Measurements from ENCODE around the gene TBCC. TPM values are rescaled to one million over a fixed set of nuclear protein-coding genes. Genes with fewer than 3 reads are reported as not detected.
"Not testable (repeated sequence)": the region's sequence is repeated elsewhere in the genome, so short reads cannot be mapped to it uniquely, and the experiment has no call there.

Gene TBCC
- total RNA-seq, 1 experiment from 2014 or later, result 24.7 TPM

- CTCF ChIA-PET, result interaction anchor here (1.4 to 3.8 kb wide), 2 partner anchors 23 to 196 kb away, joined by 4 to 26 read pairs; no protein-coding TSS in a partner anchor
- peaks cover 14% of the 10 kb centered on the region for H3K4me1 Mint-ChIP-seq
- POLR2A ChIA-PET, result not testable (repeated sequence)
Measured at GRCh38 chr6:42702786-42703185, 43.1 kb downstream of the TBCC start.

GRCh38 chr6:42702200-42702599, 43.7 kb downstream of the TBCC start:
- ATAC-seq, result no peak
- TF ChIP-seq SMAD3 (CRISPR knock-in tag; IDR thresholded peaks at IDR 0.05; ENCODE audit: borderline replicate concordance) (no peak), CBFB (CRISPR knock-in tag; IDR thresholded peaks at IDR 0.05; ENCODE audit: low read depth) (no peak), PREB (CRISPR knock-in tag; IDR thresholded peaks at IDR 0.05; ENCODE audit: borderline replicate concordance) (no peak), RORB (CRISPR knock-in tag; IDR thresholded peaks at IDR 0.05) (no peak), AR (CRISPR knock-in tag; IDR thresholded peaks at IDR 0.05) (no peak), ELF4 (CRISPR knock-in tag; IDR thresholded peaks at IDR 0.05; ENCODE audit: low read depth) (no peak), TEAD1 (CRISPR knock-in tag; IDR thresholded peaks at IDR 0.05) (no peak), FOXP1 (CRISPR knock-in tag; IDR thresholded peaks at IDR 0.05; ENCODE audit: borderline replicate concordance) (no peak), E2F5 (CRISPR knock-in tag; IDR thresholded peaks at IDR 0.05) (no peak), TCF7 (CRISPR knock-in tag; IDR thresholded peaks at IDR 0.05; ENCODE audit: low read depth) (no peak)
- H3K4me3 Mint-ChIP-seq, result no peak overlapping the region
- CTCF ChIA-PET, result interaction anchor here (1.4 kb wide), 1 partner anchor 196 kb away, joined by 4 read pairs; no protein-coding TSS in a partner anchor
- no peaks in the 10 kb centered on the region for H3K36me3 Mint-ChIP-seq
- H3K9me3 Mint-ChIP-seq, result no peaks in the 10 kb centered on the region
- POLR2A ChIA-PET, result no interaction called here
- DNase-seq (ENCODE audit: low spot score), result no peak
- H3K4me1 Mint-ChIP-seq, result peaks cover 14% of the 10 kb centered on the region
- no peaks in the 10 kb centered on the region for H3K27me3 Mint-ChIP-seq (ENCODE audit: low read depth)
- H3K27ac Mint-ChIP-seq, result no peak overlapping the region

More at GRCh38 chr6:42702786-42703185, 43.1 kb downstream of the TBCC start:
- H3K27me3 Mint-ChIP-seq (ENCODE audit: low read depth); H3K27ac Mint-ChIP-seq; DNase-seq (ENCODE audit: low spot score); H3K36me3 Mint-ChIP-seq; ATAC-seq; H3K9me3 Mint-ChIP-seq; H3K4me3 Mint-ChIP-seq: not testable (repeated sequence)
- peak; percentile 33; the same call in 1 of the 2 replicates for TF ChIP-seq ZNF121 (CRISPR knock-in tag; IDR thresholded peaks at IDR 0.05)

GRCh38 chr6:42698217-42698616, 47.7 kb downstream of the TBCC start:
- POLR2A ChIA-PET, result interaction anchor here (0.7 kb wide), 1 partner anchor 23 kb away, joined by 3 read pairs; no protein-coding TSS in a partner anchor
- CTCF ChIA-PET, result interaction anchor here (0.7 to 2.2 kb wide), 7 partner anchors 10 to 446 kb away, joined by 3 to 7 read pairs (median 3); no protein-coding TSS in a partner anchor
- no peaks in the 10 kb centered on the region for H3K27me3 Mint-ChIP-seq (ENCODE audit: low read depth)
- H3K9me3 Mint-ChIP-seq, result no peaks in the 10 kb centered on the region
- H3K4me3 Mint-ChIP-seq, result no peak overlapping the region
- no peak overlapping the region for H3K27ac Mint-ChIP-seq
- no peaks in the 10 kb centered on the region for H3K36me3 Mint-ChIP-seq
- DNase-seq (ENCODE audit: low spot score), result no peak
- no peaks in the 10 kb centered on the region for H3K4me1 Mint-ChIP-seq
- peak; percentile 73 for ATAC-seq
- TF ChIP-seq PREB (CRISPR knock-in tag; IDR thresholded peaks at IDR 0.05; ENCODE audit: borderline replicate concordance) (no peak), JAZF1 (CRISPR knock-in tag; IDR thresholded peaks at IDR 0.05) (no peak), ZNF263 (CRISPR knock-in tag; IDR thresholded peaks at IDR 0.05; ENCODE audit: low read depth) (no peak), NR1H2 (CRISPR knock-in tag; IDR thresholded peaks at IDR 0.05) (no peak), GRHL2 (CRISPR knock-in tag; IDR thresholded peaks at IDR 0.05; ENCODE audit: insufficient replicate concordance, severe bottlenecking) (no peak), NR3C1 (CRISPR knock-in tag; conservative IDR thresholded peaks at IDR 0.05; ENCODE audit: low read depth) (no peak), ETV6 (CRISPR knock-in tag; IDR thresholded peaks at IDR 0.05) (no peak), SP1 (CRISPR knock-in tag; conservative IDR thresholded peaks at IDR 0.05) (no peak), RORB (CRISPR knock-in tag; IDR thresholded peaks at IDR 0.05) (no peak)
- TF ChIP-seq, protein P1, sequence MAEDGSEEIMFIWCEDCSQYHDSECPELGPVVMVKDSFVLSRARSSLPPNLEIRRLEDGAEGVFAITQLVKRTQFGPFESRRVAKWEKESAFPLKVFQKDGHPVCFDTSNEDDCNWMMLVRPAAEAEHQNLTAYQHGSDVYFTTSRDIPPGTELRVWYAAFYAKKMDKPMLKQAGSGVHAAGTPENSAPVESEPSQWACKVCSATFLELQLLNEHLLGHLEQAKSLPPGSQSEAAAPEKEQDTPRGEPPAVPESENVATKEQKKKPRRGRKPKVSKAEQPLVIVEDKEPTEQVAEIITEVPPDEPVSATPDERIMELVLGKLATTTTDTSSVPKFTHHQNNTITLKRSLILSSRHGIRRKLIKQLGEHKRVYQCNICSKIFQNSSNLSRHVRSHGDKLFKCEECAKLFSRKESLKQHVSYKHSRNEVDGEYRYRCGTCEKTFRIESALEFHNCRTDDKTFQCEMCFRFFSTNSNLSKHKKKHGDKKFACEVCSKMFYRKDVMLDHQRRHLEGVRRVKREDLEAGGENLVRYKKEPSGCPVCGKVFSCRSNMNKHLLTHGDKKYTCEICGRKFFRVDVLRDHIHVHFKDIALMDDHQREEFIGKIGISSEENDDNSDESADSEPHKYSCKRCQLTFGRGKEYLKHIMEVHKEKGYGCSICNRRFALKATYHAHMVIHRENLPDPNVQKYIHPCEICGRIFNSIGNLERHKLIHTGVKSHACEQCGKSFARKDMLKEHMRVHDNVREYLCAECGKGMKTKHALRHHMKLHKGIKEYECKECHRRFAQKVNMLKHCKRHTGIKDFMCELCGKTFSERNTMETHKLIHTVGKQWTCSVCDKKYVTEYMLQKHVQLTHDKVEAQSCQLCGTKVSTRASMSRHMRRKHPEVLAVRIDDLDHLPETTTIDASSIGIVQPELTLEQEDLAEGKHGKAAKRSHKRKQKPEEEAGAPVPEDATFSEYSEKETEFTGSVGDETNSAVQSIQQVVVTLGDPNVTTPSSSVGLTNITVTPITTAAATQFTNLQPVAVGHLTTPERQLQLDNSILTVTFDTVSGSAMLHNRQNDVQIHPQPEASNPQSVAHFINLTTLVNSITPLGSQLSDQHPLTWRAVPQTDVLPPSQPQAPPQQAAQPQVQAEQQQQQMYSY (CRISPR knock-in tag; IDR thresholded peaks at IDR 0.05), result no peak
- TF ChIP-seq, protein P2, sequence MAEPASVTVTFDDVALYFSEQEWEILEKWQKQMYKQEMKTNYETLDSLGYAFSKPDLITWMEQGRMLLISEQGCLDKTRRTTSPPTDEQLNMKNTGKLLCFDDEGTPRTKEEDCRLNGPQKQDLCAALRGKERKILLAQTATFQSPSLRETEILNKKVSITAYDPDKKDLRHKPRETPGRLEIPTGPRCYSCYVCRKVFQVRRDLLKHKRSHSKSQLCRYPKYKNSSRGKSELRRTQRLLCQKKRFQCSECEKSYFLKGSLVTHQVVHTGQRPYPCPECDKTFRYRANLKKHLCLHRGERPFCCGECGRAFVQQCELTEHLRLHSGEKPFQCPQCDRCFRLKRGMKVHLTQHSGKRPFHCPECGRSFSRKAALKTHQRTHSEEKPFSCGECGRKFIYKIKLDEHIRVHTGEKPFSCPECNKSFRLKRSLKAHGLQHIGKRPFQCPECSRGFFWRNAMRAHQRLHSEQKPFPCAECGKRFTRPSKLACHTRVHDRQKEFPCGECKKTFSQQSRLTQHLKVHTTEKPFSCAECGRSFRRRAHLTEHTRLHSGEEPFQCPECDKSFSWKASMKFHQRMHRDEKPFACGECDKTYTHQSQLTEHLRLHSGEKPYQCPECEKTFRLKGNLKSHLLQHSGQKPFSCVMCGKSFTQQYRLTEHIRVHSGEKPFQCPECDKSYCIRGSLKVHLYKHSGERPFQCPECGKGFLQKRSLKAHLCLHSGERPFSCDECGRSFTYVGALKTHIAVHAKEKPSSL (CRISPR knock-in tag; conservative IDR thresholded peaks at IDR 0.05), result no peak
